ENCODE measurements around the gene PHLDA3.

Gene PHLDA3

GRCh38 chr1:201514466-201514865 lies 45.5 kb upstream of the PHLDA3 start:
- TF ChIP-seq, protein P1, sequence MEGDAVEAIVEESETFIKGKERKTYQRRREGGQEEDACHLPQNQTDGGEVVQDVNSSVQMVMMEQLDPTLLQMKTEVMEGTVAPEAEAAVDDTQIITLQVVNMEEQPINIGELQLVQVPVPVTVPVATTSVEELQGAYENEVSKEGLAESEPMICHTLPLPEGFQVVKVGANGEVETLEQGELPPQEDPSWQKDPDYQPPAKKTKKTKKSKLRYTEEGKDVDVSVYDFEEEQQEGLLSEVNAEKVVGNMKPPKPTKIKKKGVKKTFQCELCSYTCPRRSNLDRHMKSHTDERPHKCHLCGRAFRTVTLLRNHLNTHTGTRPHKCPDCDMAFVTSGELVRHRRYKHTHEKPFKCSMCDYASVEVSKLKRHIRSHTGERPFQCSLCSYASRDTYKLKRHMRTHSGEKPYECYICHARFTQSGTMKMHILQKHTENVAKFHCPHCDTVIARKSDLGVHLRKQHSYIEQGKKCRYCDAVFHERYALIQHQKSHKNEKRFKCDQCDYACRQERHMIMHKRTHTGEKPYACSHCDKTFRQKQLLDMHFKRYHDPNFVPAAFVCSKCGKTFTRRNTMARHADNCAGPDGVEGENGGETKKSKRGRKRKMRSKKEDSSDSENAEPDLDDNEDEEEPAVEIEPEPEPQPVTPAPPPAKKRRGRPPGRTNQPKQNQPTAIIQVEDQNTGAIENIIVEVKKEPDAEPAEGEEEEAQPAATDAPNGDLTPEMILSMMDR (conservative IDR thresholded peaks at IDR 0.05; ENCODE audit: low read depth, low read length) = no peak
- H3K4me3 ChIP-seq (ENCODE audit: low read length) = no peak overlapping the region
- no peak for DNase-seq (ENCODE audit: low read depth)

DNA sequence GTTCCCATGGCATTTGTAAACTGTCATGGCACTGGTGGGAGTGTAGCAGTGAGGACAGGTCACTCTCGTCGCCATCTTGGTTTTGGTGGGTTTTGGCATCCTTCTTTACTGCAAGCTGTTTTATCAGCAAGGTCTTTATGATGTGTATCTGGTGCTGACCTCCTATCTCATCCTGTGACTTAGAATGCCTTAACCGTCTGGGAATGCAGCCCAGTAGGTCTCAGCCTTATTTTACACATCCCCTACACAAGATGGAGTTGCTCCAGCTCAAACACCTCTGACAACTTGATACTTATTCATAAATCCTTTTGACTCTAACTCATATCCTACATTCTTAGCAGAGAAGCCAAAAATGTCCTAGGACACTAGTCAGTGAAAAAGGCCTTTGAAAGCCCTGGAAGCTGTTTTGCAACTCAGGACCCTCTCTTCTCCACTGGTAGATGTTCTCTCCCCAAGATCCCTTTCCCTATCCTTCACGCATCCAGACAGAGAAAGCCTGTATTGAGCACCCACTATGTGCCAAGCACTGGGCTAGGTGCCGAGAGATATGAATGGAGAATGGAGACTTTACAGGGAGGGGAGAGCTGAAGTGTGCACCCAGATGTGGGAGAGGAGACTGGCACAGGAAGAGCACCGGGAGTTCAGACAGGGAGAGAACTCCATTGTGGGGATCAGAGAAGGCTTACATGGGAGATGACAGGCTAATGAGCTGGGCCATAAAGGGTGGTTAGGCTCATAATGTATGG lies 44.7 kb upstream of the PHLDA3 start:
- TF ChIP-seq, protein P1 (conservative IDR thresholded peaks at IDR 0.05; ENCODE audit: low read depth, low read length) = no peak
- DNase-seq (ENCODE audit: low read depth) = no peak
- H3K4me3 ChIP-seq (ENCODE audit: low read length) = no peak overlapping the region

DNA sequence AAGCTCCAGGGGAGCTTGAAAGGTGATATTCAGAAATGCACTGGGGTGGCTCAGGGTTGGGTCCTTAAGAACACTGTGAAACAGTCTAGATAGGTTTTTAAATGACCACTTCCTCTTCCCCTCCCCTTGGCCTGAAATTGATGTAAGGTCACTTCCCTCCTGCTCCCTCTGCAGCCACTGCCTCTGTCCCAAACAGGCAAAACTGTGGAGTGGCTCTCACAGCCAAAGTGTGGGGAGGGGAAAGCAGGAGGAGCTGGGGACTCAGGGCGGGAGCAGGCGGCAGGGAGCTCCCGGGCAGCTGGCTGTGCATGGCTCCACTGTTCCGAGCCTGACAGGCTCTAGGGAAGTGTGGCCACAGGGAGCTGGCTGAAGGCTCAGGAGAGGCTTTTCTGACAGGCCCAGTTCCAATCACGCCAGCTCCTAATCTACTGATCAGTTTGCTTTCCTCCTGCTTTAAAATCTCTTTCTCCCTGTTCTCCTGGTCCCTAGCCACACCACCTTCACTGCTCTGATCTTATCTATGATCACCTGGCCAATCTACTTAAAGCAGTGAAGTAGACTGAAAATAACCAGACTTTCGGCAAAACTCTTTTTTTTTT lies 43.1 kb upstream of the PHLDA3 start:
- no peak overlapping the region for H3K4me3 ChIP-seq (ENCODE audit: low read length)
- TF ChIP-seq, protein P1 (conservative IDR thresholded peaks at IDR 0.05; ENCODE audit: low read depth, low read length) = no peak
- DNase-seq (ENCODE audit: low read depth) = no peak

DNA sequence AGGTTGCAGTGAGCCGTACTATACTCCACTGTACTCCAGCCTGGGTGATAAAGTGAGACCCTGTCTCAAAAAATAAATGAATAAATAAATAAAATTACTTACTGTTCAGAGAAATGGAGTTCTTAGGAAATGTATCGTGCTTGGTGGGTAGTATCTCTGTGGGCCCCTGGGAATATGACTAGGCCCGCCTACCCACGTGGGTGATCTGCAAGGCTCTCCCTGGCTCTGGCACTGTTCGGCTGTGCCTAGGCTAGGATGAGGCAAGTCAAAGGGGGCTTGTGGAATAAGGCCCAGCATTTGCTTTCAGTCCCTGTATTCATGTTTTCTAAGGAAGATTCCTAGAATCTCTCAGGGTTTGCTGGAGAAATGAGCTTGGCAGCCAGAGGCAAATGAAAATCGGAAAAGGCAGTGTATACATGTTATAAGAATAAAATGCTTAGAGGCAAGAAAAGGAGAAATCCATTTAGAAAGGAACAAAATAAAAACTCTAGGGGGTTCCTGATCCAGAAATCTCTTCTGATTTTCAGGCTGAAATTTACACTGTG lies 42.5 kb upstream of the PHLDA3 start:
- no peak overlapping the region for H3K4me3 ChIP-seq (ENCODE audit: low read length)
- no peak for DNase-seq (ENCODE audit: low read depth)
- TF ChIP-seq, protein P1 (conservative IDR thresholded peaks at IDR 0.05; ENCODE audit: low read depth, low read length) = no peak

DNA sequence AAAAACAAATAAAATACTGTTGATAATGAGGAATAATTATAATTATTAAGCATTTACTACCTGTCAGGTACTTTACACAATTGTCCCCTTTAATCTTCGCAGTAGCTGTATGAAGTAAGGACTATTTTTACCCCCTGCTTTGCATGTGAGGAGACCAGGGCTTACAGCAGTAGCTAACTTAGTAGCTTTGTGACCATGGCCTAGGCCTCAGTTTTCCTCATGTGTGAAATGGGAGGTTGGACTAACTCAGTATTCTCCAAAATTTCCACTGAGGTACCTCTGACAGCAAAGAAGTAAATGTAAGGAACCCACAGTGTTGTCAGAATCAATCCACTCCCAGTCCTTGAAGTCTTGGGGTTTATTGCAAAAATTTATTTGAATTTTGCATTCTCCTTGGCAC lies 41.7 kb upstream of the PHLDA3 start:
- TF ChIP-seq, protein P1 (conservative IDR thresholded peaks at IDR 0.05; ENCODE audit: low read depth, low read length) = no peak
- DNase-seq (ENCODE audit: low read depth) = no peak
- no peak overlapping the region for H3K4me3 ChIP-seq (ENCODE audit: low read length)

- DNase-seq (ENCODE audit: low read depth) = no peak
- TF ChIP-seq, protein P1 (conservative IDR thresholded peaks at IDR 0.05; ENCODE audit: low read depth, low read length) = no peak
- no peak overlapping the region for H3K4me3 ChIP-seq (ENCODE audit: low read length)
Measured at GRCh38 chr1:201509601-201510374, 40.8 kb upstream of the PHLDA3 start.

Data from retinal pigment epithelial cell (primary cell).